Measurements from ENCODE around the gene HOXB3.

GRCh38 chr17:48634493-48635208, 44.6 kb upstream of the HOXB3 start:
- TF ChIP-seq ZFP30 (CRISPR knock-in tag; IDR thresholded peaks at IDR 0.05) (no peak), TCF4 (CRISPR knock-in tag; IDR thresholded peaks at IDR 0.05; ENCODE audit: borderline replicate concordance) (no peak), PPARA (CRISPR knock-in tag; IDR thresholded peaks at IDR 0.05; ENCODE audit: borderline replicate concordance) (no peak), ZNF565 (CRISPR knock-in tag; conservative IDR thresholded peaks at IDR 0.05; ENCODE audit: low read depth) (no peak), OSR1 (CRISPR knock-in tag; IDR thresholded peaks at IDR 0.05) (no peak), CSRNP3 (CRISPR knock-in tag; IDR thresholded peaks at IDR 0.05) (no peak), ZC3H10 (CRISPR knock-in tag; IDR thresholded peaks at IDR 0.05) (no peak), TSHZ2 (CRISPR knock-in tag; IDR thresholded peaks at IDR 0.05) (no peak), ESRRG (CRISPR knock-in tag; IDR thresholded peaks at IDR 0.05) (no peak), RARB (CRISPR knock-in tag; IDR thresholded peaks at IDR 0.05) (no peak), ZFP3 (CRISPR knock-in tag; IDR thresholded peaks at IDR 0.05) (no peak)
- TF ChIP-seq, protein P1, sequence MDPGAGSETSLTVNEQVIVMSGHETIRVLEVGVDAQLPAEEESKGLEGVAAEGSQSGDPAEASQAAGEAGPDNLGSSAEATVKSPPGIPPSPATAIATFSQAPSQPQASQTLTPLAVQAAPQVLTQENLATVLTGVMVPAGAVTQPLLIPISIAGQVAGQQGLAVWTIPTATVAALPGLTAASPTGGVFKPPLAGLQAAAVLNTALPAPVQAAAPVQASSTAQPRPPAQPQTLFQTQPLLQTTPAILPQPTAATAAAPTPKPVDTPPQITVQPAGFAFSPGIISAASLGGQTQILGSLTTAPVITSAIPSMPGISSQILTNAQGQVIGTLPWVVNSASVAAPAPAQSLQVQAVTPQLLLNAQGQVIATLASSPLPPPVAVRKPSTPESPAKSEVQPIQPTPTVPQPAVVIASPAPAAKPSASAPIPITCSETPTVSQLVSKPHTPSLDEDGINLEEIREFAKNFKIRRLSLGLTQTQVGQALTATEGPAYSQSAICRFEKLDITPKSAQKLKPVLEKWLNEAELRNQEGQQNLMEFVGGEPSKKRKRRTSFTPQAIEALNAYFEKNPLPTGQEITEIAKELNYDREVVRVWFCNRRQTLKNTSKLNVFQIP (CRISPR knock-in tag; IDR thresholded peaks at IDR 0.05; ENCODE audit: borderline replicate concordance, low read depth): no peak
- TF ChIP-seq, protein P2, sequence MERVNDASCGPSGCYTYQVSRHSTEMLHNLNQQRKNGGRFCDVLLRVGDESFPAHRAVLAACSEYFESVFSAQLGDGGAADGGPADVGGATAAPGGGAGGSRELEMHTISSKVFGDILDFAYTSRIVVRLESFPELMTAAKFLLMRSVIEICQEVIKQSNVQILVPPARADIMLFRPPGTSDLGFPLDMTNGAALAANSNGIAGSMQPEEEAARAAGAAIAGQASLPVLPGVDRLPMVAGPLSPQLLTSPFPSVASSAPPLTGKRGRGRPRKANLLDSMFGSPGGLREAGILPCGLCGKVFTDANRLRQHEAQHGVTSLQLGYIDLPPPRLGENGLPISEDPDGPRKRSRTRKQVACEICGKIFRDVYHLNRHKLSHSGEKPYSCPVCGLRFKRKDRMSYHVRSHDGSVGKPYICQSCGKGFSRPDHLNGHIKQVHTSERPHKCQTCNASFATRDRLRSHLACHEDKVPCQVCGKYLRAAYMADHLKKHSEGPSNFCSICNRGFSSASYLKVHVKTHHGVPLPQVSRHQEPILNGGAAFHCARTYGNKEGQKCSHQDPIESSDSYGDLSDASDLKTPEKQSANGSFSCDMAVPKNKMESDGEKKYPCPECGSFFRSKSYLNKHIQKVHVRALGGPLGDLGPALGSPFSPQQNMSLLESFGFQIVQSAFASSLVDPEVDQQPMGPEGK (CRISPR knock-in tag; IDR thresholded peaks at IDR 0.05; ENCODE audit: borderline replicate concordance): no peak

Measured in SK-N-SH treated with all-trans-retinoic acid at 6 μM for 48 hours (cell line).